Ovary (tissue), 3 donors: ENCODE results near the gene SRGAP3.

Experiments
- POLR2A ChIP-seq: fragments of 450-650 bp; IDR thresholded peaks from one replicate; pipeline ENCODE4 v1.6.1; 2017; ENCODE audit warnings: antibody characterized with exemption, mild to moderate bottlenecking, moderate library complexity
- TF ChIP-seq, protein P1 (sequence below), 3 donors: fragments of 450-650 bp in 2 of 3; fragments of 200-600 bp in 1 of 3; IDR thresholded peaks; one replicate each; pipeline versions ENCODE4 v1.5.1 to v1.8.0; 2016 to 2022; ENCODE audit warnings: antibody characterized with exemption in 3 of 3, mild to moderate bottlenecking in 1 of 3
- donor health status: DM: no; HTN: no; CAD: no.

GRCh38 chr3:9230596-9230995 lies 18.9 kb downstream of the SRGAP3 start:
- TF ChIP-seq POLR2A = no peak
- TF ChIP-seq, protein P1, sequence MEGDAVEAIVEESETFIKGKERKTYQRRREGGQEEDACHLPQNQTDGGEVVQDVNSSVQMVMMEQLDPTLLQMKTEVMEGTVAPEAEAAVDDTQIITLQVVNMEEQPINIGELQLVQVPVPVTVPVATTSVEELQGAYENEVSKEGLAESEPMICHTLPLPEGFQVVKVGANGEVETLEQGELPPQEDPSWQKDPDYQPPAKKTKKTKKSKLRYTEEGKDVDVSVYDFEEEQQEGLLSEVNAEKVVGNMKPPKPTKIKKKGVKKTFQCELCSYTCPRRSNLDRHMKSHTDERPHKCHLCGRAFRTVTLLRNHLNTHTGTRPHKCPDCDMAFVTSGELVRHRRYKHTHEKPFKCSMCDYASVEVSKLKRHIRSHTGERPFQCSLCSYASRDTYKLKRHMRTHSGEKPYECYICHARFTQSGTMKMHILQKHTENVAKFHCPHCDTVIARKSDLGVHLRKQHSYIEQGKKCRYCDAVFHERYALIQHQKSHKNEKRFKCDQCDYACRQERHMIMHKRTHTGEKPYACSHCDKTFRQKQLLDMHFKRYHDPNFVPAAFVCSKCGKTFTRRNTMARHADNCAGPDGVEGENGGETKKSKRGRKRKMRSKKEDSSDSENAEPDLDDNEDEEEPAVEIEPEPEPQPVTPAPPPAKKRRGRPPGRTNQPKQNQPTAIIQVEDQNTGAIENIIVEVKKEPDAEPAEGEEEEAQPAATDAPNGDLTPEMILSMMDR (IDR thresholded peaks at IDR 0.05) = no peak
